ENCODE results near the gene ACADSB.
A peak's percentile ranks its signal among the peaks of the same experiment; 100 is the strongest.

DNA sequence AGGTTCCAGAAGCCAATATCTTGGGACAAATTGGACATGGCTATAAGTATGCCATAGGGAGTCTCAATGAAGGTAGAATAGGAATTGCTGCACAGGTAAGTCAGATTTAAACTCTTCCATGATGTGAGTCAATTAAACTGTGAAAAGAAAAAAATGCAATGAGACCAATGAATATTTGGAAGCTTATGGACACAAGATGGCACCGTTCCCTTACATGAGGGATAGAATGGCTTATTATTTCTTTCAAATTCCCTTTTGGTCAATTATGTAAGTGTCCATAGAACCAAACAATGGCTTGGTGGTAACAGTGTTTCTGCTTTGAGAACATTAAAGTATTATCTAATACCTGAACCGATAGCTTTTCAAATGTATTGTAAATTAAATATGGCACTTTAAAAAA is 35.6 kb downstream of the ACADSB start:
- peak; percentile 29 for TF ChIP-seq CTCF (IDR thresholded peaks at IDR 0.05)
- no peak for TF ChIP-seq ZFX (IDR thresholded peaks at IDR 0.05; ENCODE audit: borderline replicate concordance)

Measured in 22Rv1 (cell line).